Pulmonary artery endothelial cell (primary cell): Measurements from ENCODE around the gene NATD1. TPM values are rescaled to one million over a fixed set of nuclear protein-coding genes. Genes with fewer than 3 reads are reported as not detected.
"Not testable (repeated sequence)": the region's sequence is repeated elsewhere in the genome, so short reads cannot be mapped to it uniquely, and the experiment has no call there.

Experiments used
- DNase-seq: peaks from one replicate; pipeline ENCODE4 v3.0.0-alpha.2; 2011; ENCODE audit warnings: low read depth, low spot score
- total RNA-seq: library from RNA; depleted of rRNA; stranded (reverse); fragments of >200 nt; gene quantifications from 2 replicates; pipeline ENCODE4 v1.2.3, GENCODE V29; 2014

Gene NATD1
- total RNA-seq, 1 donor from 2014 or later = 1.5 TPM

- no peak for DNase-seq
Measured at GRCh38 chr17:21247552-21248258, 5.5 kb downstream of the NATD1 start.

GRCh38 chr17:21246698-21247097 is 6.5 kb downstream of the NATD1 start:
- no peak for DNase-seq

GRCh38 chr17:21245639-21246084 is 7.5 kb downstream of the NATD1 start:
- no peak for DNase-seq

- DNase-seq = no peak
Measured at GRCh38 chr17:21243516-21244303, 9.5 kb downstream of the NATD1 start.

- no peak for DNase-seq
Measured at GRCh38 chr17:21242780-21243515, 10.3 kb downstream of the NATD1 start.

GRCh38 chr17:21242026-21242697 is 11.0 kb downstream of the NATD1 start:
- no peak for DNase-seq

GRCh38 chr17:21241564-21241963 is 11.6 kb downstream of the NATD1 start:
- DNase-seq = no peak

GRCh38 chr17:21240369-21241055 is 12.7 kb downstream of the NATD1 start:
- DNase-seq = no peak

- DNase-seq = no peak
Measured at GRCh38 chr17:21239680-21240368, 13.4 kb downstream of the NATD1 start.

GRCh38 chr17:21235921-21236320 is 17.3 kb downstream of the NATD1 start:
- DNase-seq = no peak

- no peak for DNase-seq
Measured at GRCh38 chr17:21233581-21234347, 19.4 kb downstream of the NATD1 start.

GRCh38 chr17:21232033-21232749 is 21.0 kb downstream of the NATD1 start:
- DNase-seq = no peak

GRCh38 chr17:21231533-21231932 is 21.7 kb downstream of the NATD1 start:
- DNase-seq = no peak

GRCh38 chr17:21228845-21229244 is 24.4 kb downstream of the NATD1 start:
- no peak for DNase-seq

- DNase-seq = no peak
Measured at GRCh38 chr17:21228111-21228510, 25.1 kb downstream of the NATD1 start.

GRCh38 chr17:21227277-21227676 is 25.9 kb downstream of the NATD1 start:
- not testable (repeated sequence) for DNase-seq

- DNase-seq = no peak
Measured at GRCh38 chr17:21223086-21223485, 30.1 kb downstream of the NATD1 start.

- DNase-seq = no peak
Measured at GRCh38 chr17:21218831-21219380, 34.3 kb downstream of the NATD1 start.

- no peak for DNase-seq
Measured at GRCh38 chr17:21218101-21218500, 35.1 kb downstream of the NATD1 start.
